GM21360 (cell line): ENCODE results near the gene ZNF701.
"Not testable (repeated sequence)": the region's sequence is repeated elsewhere in the genome, so short reads cannot be mapped to it uniquely, and the experiment has no call there.

Source experiments
- ATAC-seq: cut with Tn5 transposase; IDR thresholded peaks from one replicate; pipeline ENCODE4 v1.9.1; 2021; ENCODE audit warnings: mild to moderate bottlenecking, moderate library complexity; ENCODE audit not compliant: unreplicated experiment

ZNF701 gene

DNA sequence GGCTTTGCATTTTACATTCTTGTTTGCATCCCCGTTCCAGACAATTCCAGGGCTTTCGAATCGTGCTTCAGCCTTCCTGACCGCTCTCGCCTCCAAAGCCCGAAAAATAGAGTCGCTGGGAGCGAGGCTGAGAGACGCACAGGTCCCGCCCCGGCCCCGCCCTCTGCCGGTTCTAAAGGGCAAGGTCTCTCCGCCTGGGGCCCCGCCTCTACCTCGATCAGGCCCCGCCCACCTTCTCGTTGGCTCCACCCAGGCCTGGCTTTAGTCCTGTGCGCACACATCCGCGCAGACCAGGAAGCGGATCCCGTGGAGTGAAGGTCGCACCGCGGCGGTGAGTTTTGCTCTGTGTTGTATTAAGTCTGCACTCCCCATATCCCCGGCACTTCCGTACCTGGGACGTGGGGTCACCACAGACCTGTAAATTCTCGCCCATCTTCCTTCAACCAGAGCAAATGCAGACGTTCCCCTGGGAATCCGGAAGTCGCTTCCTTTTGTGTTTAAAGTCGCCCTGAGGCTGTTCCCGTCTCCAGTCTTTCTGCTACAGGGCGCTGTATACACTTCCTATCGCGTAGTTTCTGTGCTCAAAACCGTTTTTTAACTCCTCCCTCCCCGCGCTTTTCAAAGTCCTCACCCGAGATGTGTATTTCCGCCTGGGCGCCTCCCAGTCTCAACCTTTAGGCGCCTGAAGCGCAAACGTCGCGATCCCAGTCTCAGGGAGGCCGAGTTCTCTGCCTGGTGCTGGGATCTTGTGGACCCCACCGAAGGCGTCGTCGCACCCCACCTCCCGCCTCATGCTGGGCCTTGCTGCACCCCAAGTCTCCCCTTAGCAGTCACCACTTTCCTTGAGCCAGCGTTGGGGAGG, at the start of gene ZNF701:
Gene ZNF701, plus strand, starts transcription at position 288 of the 862 bp plus-strand sequence. CDS start 3,861 bp downstream, outside the sequence.
- peak; percentile 86 for ATAC-seq

DNA sequence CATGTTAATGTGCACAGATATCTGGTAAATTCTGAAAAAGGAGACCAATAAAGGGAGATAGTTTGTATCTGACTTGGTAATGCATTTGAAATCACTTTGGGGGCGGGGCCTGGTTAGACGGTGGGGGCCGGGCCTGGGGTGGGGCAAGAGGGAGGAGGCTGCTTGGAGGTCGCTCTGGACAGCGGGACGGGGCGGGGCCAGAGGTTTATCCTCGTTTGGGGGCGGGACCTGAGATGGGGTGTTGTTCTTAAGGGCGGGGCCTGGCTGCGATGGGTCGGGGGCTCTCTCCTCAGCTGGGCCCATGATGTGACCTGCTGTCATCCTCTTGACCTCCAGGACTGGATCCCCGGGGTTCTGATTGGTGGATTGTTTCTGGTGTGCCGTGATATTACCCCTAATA, 47.5 kb upstream of the ZNF701 start:
- ATAC-seq: no peak

DNA sequence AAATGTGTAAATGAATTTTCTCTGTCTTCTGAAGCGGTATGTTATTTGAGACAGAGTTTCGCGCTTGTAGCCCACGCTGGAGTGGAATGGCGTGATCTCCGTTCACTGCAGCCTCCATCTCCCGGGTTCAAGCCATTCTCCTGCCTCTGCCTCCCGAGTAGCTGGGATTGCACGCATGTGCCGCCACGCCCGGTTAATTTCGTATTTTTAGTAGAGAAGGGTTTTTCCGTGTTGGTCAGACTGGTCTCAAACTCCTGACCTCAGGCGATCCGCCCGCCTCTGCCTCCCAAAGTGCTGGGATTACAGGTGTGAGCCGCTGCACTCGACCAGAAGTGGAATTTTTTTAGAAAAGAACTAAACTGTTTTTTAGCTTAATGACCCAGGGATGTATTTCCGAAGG, 46.0 kb upstream of the ZNF701 start:
- no peak for ATAC-seq

DNA sequence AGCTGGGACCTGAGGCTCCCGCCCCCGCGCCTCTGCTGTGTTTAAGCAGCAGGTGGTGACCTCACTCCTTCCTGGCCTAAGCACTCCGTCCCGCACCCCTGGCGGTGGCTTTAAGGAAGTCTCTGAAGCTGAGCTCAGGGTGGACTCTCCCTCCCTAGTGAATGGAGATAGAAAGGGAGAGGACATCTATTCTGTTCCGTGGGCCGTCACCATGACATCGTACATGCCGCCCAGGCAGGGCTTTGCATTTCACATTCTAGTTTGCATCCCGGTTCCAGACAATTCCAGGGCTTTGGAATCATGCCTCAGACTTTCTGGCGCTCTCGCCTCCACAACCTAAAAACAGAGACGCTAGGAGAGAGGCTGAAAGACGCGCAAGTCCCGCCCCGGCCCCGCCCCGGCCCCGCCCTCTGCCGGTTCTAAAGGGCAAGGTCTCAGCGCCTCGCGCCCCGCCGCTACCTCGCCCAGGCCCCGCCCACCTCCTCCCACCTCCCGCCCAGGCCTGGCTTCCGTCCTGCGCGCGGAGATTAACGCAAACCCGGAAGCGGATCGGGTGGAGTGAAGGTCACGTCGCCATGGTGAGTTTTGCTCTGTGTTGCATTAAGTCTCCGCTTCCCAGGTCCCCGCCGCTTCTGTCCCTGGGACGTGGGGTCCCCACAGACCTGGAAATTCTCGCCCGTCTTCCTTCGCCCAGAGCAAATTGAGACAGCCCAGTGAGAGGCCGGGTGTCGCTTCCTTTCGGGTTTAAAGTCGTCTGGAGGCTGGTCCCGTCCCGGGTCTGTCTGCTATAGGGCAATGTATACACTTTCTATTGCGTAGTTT, 42.7 kb upstream of the ZNF701 start, which contains the start of gene ZNF808:
Gene ZNF808, plus strand, starts transcription at position 535 of the 822 bp plus-strand sequence. CDS start 15,617 bp downstream, outside the sequence.
- ATAC-seq: peak; percentile 78

DNA sequence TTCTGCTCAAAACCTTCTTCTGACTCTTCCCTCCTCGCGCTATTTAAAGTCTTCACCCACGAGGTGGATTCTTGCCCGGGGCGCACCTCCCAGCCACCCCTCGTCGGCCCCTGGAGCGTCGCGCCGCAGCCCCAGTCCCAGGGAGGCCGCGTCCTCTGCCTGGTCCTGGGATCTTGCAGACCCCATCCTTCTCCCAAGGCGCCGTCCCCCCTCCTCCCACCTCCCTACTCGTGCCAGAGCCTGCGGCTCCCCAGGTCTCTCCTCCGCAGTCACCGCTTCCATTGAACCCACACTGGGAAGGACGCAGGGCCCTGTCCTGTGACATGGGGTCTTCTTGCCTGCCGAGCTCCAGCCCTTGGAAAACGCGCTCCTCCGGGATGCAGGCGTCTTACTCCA, 42.1 kb upstream of the ZNF701 start:
- peak; percentile 9 for ATAC-seq

DNA sequence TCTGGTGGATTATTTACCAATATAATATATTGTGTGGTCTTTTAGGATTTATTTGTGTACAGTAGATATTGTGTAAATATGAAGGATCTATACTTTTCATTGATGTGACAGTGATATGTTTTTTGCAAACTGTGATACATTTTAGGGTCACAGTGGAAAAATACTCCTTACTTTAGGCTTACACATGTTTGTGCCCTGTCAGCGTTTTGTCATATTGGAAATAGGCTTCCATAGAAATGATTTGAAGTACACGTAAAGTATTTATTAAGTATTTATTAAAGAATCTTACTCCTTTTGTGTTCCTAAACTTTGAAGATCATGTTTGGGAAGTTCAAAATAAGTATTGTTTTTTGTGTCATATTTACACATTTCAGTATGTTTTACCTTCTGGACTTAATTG, 37.6 kb upstream of the ZNF701 start:
- ATAC-seq: no peak

DNA sequence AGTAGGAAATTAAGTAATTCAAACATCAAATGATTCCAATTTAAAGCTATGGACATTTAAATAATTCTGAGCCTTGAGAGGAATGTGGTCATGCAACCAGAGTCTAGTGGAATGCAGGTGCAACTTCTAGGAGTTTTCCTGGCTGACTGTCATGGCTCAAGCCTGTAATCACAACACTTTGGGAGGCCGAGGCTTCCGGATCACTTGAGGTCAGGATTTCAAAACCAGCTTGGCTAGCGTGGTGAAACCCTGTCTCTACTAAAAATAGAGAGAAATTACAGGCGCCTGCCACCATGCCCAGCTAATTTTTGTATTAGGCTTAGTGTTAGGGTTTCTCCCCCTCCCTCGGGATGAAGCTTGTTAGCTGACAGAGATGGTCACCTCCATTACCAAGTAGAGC, 36.2 kb upstream of the ZNF701 start:
- no peak for ATAC-seq

DNA sequence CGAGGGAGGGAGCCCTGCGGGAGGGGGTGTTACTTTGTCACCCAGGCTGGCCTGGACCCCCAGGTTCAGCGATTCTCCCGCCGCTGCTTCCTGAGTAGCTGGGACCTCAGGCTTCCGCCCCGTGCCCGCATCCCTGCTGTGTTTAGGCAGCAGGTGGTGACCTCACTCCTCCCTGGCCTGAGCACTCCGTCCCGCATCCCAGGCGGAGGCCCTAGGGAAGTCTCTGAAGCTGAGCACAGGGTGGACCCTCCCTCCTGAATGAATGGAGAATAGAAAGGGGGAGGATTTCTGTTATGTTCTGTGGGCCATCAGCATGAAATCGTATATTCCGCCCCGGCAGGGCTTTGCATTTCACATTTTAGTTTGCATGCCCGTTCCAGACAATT, 34.7 kb upstream of the ZNF701 start:
- ATAC-seq: not testable (repeated sequence)

DNA sequence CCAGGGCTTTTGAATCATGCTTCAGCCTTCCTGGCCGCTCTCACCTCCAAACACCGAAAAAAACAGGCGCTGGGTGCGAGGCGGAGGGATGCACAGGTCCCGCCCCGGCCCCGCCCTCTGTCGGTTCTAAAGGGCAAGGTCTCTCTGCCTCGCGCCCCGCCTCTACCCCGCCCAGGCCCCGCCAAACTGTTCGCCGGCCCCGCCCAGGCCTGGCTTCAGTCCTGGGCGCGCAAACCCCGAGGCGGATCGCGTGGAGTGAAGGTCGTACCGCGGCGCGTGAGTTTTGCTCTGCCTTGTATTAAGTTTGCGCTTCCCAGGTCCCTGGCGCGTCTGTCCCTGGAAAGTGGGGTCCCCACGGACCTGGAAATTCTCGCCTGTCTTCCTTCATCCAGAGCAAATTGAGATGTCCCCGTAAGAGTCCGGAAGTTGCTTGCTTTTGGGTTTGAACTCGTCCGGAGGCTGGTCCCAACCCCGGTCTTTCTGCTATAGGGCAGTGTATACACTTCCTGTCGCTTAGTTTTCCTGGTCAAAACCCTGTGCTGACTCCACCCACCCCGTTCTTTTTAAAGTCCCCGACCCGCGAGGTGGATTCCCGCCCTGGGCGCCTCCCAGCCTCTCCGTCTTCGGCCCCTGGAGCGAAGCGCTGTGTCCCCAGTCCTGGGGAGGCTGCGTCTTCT, 34.2 kb upstream of the ZNF701 start:
- ATAC-seq: peak; percentile 85

DNA sequence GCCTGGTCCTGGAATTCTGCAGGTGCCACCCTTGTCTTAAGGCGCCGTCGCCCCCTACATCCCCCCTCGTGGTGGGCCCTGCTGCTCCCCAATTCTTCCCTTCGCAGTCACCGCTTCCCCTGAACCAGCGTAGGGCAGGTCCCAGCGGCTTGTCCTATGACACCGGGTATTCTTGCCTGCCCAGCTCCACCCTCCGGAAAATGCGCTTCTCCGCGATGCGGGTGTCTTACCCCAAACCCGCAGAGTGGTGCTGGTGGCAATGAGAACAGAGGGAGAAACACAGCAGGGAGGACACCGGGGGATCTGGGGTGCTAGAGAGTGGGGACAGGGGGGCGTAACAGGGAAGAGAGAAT, 33.7 kb upstream of the ZNF701 start:
- peak; percentile 16 for ATAC-seq

DNA sequence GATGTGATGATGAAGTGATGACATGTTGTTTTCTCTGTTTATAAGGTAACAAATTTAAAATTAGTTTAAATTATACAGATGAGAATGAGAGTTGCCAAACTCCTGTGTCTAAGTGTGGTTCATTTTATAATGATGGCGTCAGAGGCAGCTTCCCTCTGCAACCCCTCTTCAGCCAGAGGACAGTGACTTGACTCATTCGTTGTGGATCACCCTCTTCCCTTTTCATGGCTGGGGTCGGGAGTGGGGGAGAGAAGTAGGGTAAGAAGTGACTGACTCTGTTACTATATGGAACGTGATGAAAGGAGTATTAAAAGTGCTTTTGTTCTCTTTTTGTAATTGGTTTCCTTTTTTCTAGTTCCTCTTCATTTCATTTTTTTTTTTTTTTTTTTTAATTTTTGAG, 31.3 kb upstream of the ZNF701 start:
- not testable (repeated sequence) for ATAC-seq

DNA sequence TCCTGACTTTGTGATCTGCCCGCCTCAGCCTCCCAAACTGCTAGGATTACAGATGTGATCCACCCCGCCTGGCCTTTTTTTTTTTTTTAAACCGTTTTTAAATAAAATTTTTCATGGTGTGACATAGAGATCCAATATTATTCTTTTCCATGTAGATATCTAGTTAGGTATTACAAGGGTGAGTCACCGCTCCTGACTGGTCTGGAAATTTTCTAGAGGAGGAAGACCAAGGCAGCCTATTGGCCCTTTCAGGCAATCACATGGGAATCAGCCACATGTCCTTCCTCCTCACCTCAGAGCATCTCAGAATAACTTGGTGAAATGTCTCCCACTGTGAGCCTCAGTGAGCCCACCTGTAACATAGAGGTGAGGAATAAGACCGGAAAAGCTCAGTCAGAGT, 28.9 kb upstream of the ZNF701 start:
- not testable (repeated sequence) for ATAC-seq

DNA sequence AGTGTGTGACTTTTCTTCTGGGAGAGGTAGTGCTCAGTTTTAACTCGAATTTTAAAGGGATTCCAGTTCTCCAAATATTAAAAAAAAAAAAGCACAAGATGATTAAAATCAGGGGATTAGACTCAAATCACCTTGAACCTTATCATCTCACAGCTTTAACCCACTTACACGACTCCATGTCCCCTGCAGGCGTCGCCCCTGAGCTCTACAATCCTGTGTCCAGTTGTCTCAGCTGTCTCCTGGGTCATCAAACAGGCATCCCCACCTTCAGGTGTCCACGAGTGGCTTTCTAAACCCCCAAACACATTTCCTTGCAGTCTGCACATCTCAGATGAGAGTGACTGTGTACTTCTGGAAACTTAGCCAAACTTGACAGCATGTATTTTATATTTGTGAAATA, 28.5 kb upstream of the ZNF701 start:
- no peak for ATAC-seq

DNA sequence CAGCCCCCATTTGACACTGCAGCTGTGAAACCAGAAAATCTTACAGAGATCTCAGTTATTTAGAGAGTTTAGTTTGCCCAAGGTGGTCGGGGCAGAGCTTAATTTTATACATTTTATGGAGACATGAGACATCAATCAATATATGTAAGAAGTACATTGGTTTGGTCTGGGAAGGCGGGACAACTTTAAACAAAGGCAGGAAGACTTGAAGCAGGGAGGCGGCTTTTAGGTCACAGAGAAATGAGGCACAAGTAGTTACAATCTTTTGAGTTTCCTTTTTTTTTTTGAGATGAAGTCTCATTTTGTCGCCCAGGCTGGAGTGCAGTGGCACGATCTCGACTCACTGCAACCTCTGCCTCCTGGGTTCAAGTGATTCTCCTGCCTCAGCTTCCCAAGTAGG, 27.5 kb upstream of the ZNF701 start:
- ATAC-seq: not testable (repeated sequence)

DNA sequence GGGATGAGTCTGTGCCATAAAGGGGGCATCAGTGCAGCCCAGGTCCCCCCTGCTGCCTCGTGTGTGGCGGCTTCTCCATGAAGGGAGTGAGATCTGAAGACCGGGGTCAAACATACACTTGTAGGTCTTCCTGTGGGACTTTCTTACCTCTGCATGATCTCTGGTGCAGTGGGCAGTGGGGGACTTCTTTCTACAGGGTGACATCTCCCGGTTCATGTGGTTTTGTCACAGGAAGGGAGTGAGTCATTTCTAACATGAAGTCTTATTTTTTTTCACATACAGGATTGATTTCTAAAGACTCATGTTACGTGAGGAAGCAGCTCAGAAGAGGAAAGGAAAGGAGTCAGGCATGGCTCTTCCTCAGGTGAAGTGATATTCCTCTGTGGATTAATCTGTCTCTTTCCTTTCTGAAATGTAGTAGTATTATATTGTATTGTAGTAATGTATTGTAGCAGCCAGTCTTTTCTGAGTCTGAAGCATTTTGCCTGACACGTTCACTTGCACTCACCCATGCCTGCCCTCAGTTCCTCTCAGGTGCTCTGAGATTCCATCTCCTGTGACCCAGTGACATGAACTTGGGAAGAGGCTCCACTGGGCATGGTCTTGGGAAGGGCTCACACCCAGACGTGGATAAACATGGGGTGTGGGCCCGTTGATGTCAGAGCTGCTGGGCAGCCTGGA, 27.0 kb upstream of the ZNF701 start:
- ATAC-seq: no peak

DNA sequence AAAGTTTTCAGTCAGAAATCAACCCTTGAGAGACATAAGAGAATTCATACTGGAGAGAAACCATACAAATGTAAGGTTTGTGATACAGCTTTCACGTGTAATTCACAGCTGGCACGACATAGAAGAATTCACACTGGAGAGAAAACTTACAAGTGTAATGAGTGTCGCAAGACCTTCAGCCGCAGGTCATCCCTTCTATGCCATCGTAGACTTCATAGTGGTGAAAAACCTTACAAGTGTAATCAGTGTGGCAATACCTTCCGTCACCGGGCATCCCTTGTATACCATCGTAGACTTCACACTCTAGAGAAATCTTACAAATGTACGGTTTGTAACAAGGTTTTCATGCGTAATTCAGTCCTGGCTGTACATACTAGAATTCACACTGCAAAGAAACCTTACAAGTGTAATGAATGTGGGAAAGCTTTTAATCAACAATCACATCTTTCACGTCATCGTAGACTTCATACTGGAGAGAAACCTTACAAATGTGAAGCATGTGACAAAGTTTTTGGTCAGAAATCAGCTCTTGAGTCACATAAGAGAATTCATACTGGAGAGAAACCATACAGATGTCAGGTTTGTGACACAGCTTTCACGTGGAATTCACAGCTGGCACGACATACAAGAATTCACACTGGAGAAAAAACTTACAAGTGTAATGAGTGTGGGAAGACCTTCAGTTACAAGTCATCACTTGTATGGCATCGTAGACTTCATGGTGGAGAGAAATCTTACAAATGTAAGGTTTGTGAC, 15.7 kb upstream of the ZNF701 start:
- no peak for ATAC-seq

DNA sequence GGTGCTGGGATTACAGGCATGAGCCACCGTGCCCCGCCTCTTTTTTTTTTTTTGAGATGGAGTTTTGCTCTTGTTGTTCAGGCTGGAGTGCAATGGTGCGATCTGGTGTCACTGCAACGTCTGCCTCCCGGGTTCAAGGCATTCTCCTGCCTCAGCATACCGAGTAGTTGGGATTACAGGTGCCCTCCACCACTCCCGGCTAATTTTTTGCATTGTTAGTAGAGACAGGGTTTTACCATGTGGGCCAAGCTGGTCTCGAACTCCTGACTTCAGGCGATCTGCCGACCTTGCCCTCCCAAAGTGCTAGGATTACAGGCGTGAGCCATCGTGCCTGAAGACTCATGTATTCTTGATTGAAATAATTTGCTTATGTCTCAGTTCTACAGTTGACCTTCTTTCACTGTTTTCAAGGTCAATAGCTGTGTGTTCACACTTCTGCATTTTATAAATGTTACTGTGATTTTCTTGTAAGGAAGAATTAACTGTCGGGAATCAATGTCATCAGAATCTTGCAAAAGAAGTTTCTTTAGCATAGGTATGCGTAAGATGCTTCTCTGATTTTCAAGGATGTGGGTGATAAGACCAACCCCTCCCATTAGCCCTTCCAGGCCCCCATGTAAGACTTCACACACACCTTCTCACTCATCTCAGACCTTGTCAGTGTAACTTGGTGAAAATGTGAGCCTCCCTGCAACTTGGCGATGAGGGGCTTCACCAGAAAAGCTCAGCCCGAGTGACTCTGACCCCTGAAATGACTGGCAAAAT, 12.7 kb upstream of the ZNF701 start:
- ATAC-seq: no peak

DNA sequence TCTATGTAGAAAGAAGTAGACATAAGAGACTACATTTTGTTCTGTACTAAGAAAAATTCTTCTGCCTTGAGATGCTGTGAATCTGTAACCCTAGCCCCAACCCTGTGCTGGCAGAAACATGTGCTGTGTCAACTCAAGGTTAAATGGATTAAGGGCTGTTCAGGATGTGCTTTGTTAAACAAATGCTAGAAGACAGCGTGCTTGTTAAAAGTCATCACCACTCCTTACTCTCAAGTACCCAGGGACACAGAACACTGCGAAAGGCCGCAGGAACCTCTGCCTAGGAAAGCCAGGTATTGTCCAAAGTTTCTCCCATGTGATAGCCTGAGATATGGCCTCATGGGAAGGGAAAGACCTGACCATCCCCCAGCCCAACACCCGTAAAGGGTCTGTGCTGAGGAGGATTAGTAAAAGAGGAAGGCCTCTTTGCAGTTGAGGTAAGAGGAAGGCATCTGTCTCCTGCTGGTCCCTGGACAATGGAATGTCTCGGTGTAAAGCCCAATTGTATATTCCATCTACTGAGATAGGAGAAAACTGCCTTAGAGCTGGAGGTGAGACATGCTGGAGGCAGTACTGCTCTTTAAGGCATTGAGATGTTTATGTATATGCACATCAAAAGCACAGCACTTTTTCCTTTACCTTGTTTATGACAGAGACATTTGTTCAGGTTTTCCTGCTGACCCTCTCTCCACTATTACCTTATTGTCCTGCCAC, 11.2 kb upstream of the ZNF701 start:
- ATAC-seq: not testable (repeated sequence)

DNA sequence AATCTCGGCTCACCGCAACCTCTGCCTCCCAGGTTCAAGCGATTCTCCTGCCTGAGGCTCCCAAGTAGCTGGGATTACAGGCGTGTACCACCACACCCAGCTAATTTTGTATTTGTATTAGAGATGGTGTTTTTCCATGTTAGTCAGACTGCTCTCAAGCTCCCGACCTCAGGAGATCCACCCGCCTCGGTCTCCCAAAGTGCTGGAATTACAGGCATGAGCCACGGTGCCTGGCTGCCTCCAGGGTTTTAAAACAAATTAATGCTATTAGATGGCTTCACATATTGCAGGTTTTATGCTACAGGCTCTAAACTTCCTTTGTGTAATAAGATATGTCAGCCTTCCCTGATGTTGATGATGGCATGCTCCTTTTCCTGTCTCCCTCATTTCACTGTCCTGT, 8.5 kb upstream of the ZNF701 start:
- not testable (repeated sequence) for ATAC-seq
